HG02870 (cell line): ENCODE measurements around the gene SMAD6.

Source experiments
- ATAC-seq: cut with Tn5 transposase; IDR thresholded peaks from one replicate; pipeline ENCODE4 v1.9.1; 2021; ENCODE audit warnings: mild to moderate bottlenecking, moderate library complexity; ENCODE audit not compliant: unreplicated experiment

Gene SMAD6

GRCh38 chr15:66702787-66703539 lies 927 bp downstream of the SMAD6 start:
- ATAC-seq, result no peak

- no peak for ATAC-seq
These were observed 1.5 kb downstream of the SMAD6 start for GRCh38 chr15:66703540-66703941.

- ATAC-seq, result no peak
These were observed 2.2 kb downstream of the SMAD6 start for GRCh38 chr15:66704019-66704802.

- ATAC-seq, result no peak
These were observed 2.7 kb downstream of the SMAD6 start for GRCh38 chr15:66704803-66705153.

- no peak for ATAC-seq
These were observed 3.5 kb downstream of the SMAD6 start for GRCh38 chr15:66705277-66706146.

GRCh38 chr15:66706225-66706732 lies 4.2 kb downstream of the SMAD6 start:
- no peak for ATAC-seq

- ATAC-seq, result no peak
These were observed 4.8 kb downstream of the SMAD6 start for GRCh38 chr15:66706840-66707239.

GRCh38 chr15:66707310-66708082 lies 5.5 kb downstream of the SMAD6 start:
- no peak for ATAC-seq

- no peak for ATAC-seq
These were observed 6.4 kb downstream of the SMAD6 start for GRCh38 chr15:66708389-66708788.

GRCh38 chr15:66709884-66710283 lies 7.8 kb downstream of the SMAD6 start:
- no peak for ATAC-seq

- ATAC-seq, result no peak
These were observed 9.2 kb downstream of the SMAD6 start for GRCh38 chr15:66711260-66711659.

- ATAC-seq, result no peak
These were observed 9.8 kb downstream of the SMAD6 start for GRCh38 chr15:66711862-66712261.

GRCh38 chr15:66713843-66714508 lies 11.9 kb downstream of the SMAD6 start:
- no peak for ATAC-seq

GRCh38 chr15:66714543-66714981 lies 12.5 kb downstream of the SMAD6 start:
- no peak for ATAC-seq

GRCh38 chr15:66715181-66715624 lies 13.2 kb downstream of the SMAD6 start:
- no peak for ATAC-seq

- ATAC-seq, result no peak
These were observed 14.0 kb downstream of the SMAD6 start for GRCh38 chr15:66715720-66716655.

- no peak for ATAC-seq
These were observed 14.6 kb downstream of the SMAD6 start for GRCh38 chr15:66716656-66717020.

- no peak for ATAC-seq
These were observed 16.4 kb downstream of the SMAD6 start for GRCh38 chr15:66718220-66718988.
